Measurements from ENCODE around the gene MMP15. TPM values are rescaled to one million over a fixed set of nuclear protein-coding genes. Genes with fewer than 3 reads are reported as not detected.
"Not testable (repeated sequence)": the region's sequence is repeated elsewhere in the genome, so short reads cannot be mapped to it uniquely, and the experiment has no call there.

Gene MMP15
- total and polyA plus RNA-seq, 2 of the 4 experiments (the other 2 are of a cell fraction), result 0.18 to 0.56 TPM

- POLR2A ChIA-PET (ENCODE audit: unreplicated experiment); H4K91ac ChIP-seq (ENCODE audit: insufficient read depth, low read depth, low read length): not testable (repeated sequence)
- WGBS, 2 experiments (ENCODE audit: extremely low coverage in 2 of 2, insufficient read length in 1 of 2), result no CpG with 5 or more reads among the region's 3 CpGs
Observed at GRCh38 chr16:58090396-58090795, 64.8 kb downstream of the MMP15 start.

More at GRCh38 chr16:58090396-58090795, 64.8 kb downstream of the MMP15 start:
- dilution Hi-C loops (cut with HindIII; ENCODE audit: low sequenced_read_pairs, unreplicated experiment); H3K14ac ChIP-seq (replicated peaks; ENCODE audit: low read depth, low read length); H3K9me3 ChIP-seq (ENCODE audit: control insufficient read depth, insufficient read depth, low read length); H3K79me1 ChIP-seq (ENCODE audit: low read depth in 1 of 2, low read length in 2 of 2); BruUV-seq (replicated peaks); H3K56ac ChIP-seq (ENCODE audit: extremely low read depth, insufficient read depth, low read length); CTCF ChIA-PET; intact Hi-C loops (cut with micrococcal nuclease); H3K27me3 ChIP-seq (ENCODE audit: control insufficient read depth, insufficient read depth, low read length); H3K18ac ChIP-seq (ENCODE audit: low read depth, low read length); H3K4me1 ChIP-seq (ENCODE audit: control insufficient read depth, insufficient read depth, low read length); H2AK9ac ChIP-seq (replicated peaks; ENCODE audit: low read depth, low read length, poor library complexity); H3K27ac ChIP-seq (ENCODE audit: insufficient read depth, low read length); in situ Hi-C loops (cut with MboI; ENCODE audit: low sequenced_read_pairs); H3K9ac ChIP-seq (ENCODE audit: low read depth, low read length); H3K4me2 ChIP-seq (ENCODE audit: low read depth, low read length); ATAC-seq (ENCODE audit: low read depth); H2AFZ ChIP-seq (replicated peaks; ENCODE audit: low read length, poor library complexity); H4K20me1 ChIP-seq (ENCODE audit: insufficient read depth, low read length); H3K4me3 ChIP-seq (ENCODE audit: insufficient read depth, low read depth, low read length); H2BK5ac ChIP-seq (ENCODE audit: low read depth, low read length, poor library complexity, severe bottlenecking); H4K5ac ChIP-seq (ENCODE audit: low read depth, low read length); H2BK120ac ChIP-seq (ENCODE audit: low read depth, low read length); H2AK5ac ChIP-seq (ENCODE audit: low read depth, low read length); H2BK15ac ChIP-seq (ENCODE audit: low read depth, low read length); H3K9me1 ChIP-seq (ENCODE audit: insufficient read depth, low read length); H4K8ac ChIP-seq (ENCODE audit: low read depth in 2 of 2, low read length in 2 of 2); H3K23ac ChIP-seq (ENCODE audit: low read depth, low read length); H3K36me3 ChIP-seq (ENCODE audit: control insufficient read depth, insufficient read depth, low read length); H2BK20ac ChIP-seq (ENCODE audit: low read depth, low read length); H3K4ac ChIP-seq (ENCODE audit: low read depth, low read length); DNase-seq: not testable (repeated sequence)

Measured in IMR-90 (cell line).